HG03571 (cell line): Measurements from ENCODE around the gene NOL6.
A peak's percentile ranks its signal among the peaks of the same experiment; 100 is the strongest.

Source experiments
- ATAC-seq: cut with Tn5 transposase; IDR thresholded peaks from one replicate; pipeline ENCODE4 v1.9.1; 2021; ENCODE audit not compliant: unreplicated experiment

Gene NOL6

DNA sequence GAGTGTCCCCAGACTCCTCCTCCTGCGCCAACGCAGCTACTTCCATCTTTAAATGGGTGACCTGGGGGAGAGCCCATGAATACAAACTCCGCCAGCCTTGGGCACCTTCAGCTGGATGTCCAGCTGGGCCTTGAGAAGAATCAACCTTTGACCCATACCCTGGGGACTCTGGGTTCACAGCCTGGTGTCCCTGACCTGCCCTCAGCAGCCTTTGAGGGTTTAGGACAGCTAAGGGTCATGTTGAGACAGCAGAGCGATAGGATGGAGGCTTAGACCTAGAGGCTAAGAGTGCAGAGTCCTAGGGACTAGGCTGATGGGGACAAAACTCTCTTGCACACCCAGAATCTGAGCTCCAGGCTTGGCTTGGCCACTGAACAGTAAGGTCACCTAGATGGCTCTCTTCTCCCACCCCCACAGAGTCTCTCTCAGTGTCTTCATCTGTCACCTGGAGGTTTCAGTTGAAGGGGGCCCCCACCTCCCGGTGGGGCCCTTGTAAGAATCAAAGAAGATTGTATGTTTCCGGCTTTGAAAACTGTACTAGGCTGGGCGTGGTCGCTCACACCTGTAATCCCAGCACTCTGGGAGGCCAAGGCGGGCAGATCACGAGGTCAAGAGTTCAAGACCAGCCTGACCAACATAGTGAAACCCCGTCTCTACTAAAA lies 19.6 kb downstream of the NOL6 start:
- ATAC-seq = no peak

DNA sequence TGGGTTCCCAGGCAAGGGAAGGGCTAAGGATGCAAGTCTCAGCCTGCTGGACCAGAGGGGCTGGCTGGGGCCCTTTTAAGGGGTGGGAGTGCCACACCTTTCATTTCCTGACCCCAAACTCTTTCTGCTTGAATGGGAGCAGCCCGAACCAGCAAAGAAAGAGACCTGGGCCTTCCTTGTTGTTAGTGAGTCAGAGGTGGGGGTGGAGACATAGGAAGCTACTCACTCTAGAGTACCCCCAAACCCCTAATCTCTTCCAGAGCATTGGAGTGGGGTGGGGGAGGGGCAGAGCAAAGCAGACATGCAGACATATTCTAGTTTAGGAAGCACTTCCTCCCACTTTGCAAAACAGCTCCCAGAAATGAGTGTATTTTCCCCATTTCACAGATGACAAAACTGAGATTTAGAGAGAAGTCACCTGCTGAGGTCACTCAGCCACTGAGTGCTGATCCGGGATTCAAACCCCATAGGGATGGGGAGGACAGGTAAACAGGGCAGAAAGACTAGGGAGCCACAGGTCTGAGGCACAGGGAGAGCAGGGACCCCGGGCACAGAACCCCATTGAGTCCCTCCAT lies 20.4 kb downstream of the NOL6 start:
- ATAC-seq = no peak

DNA sequence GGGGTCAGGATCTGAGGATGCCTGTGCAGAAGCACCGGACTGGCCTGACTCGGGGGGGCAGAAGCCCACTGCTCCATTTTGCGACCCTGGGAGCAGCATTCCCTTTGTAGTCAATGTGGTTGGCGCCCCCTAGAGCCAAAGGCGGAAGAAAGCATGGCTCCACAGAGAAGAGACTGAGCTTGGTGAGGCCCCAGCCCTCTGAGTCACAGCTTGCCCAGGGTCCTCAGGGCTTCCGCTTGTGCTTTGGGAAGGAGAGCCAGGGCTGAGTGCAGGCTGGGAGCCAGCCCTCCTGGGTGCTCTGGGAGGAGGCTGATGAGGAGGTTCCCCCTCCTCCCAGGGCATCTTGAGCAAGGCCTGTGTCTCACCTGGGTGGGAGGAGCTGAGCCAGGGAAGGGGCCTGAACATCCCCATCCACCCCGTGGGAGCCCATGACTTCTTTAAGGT lies 20.9 kb downstream of the NOL6 start:
- ATAC-seq = no peak

DNA sequence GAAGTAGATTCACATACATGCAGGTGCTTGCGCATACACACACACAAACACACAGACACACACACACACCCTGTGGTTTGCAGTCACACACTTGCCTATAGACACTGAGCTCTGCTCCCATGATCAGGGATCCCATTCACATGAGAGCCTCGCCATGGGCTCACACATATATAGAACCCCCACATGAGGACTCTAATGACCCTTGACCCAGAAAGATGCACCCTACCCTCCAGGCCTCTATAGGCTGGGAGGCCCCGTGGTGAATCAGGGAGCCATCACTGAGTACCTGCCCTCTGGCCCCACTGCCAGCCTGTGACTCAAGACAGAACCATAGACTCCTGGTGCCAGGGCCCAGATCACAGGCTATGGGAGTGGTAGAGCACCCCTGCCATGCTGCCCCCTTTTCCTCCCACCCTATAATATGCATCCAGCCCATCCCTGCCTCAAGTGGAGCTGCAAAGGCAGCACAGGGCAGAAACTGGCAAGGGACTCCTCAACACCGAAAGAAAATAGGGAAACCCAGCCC lies 23.0 kb downstream of the NOL6 start:
- no peak for ATAC-seq

DNA sequence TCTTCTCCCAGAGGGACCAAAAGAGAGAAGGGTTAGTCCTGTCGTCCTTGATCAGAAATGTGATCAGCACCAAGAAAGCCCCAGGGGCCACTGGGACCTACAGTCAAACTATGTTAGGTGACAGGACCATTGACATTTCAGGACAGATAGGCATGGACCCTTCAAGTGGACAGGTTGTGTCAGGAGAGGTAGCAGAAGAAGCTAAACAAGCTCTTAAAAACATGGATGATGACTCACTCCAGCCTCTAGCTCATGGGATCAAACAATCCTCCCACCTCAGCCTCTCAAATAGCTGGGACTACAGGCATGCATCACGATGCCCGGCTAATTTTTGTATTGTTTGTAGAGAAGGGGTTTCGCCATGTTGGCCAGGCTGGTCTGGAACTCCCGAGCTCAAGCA lies 24.0 kb downstream of the NOL6 start:
- no peak for ATAC-seq

DNA sequence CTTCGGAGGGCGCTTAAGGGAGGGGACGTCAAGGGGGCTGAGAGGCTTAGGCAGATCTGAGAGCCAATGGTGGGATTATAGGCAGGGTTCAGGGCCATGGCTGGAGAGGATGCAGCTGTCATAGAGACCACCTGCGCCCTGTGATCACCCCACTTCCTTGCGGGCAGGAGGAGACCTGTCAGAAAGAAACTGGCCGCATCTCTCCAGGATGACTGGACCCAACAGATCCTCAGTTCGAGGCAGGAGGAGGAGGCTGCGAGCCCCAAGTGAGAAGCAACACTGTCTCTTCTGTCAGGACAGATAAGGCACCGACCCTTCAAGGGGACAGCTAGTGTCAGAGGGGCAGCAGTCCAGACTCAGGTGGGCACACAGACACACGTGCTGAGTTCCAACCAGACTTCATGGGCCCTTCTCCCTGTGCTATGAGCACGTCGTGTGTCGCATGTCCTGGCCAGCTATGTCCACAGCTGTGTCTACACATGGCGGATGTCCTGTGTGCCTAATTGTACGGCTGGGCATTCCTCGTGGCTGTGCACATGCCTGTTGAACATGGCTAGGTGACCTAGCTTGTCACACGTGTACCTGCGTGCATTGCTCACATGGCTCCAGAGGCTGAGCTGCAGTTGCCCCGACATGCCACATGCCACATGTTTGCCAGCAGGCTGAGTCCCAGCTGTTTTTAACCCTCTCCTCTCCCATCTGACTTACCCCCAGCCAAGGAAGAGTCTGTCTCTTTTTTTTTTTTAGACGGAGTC lies 25.7 kb downstream of the NOL6 start:
- ATAC-seq = no peak

DNA sequence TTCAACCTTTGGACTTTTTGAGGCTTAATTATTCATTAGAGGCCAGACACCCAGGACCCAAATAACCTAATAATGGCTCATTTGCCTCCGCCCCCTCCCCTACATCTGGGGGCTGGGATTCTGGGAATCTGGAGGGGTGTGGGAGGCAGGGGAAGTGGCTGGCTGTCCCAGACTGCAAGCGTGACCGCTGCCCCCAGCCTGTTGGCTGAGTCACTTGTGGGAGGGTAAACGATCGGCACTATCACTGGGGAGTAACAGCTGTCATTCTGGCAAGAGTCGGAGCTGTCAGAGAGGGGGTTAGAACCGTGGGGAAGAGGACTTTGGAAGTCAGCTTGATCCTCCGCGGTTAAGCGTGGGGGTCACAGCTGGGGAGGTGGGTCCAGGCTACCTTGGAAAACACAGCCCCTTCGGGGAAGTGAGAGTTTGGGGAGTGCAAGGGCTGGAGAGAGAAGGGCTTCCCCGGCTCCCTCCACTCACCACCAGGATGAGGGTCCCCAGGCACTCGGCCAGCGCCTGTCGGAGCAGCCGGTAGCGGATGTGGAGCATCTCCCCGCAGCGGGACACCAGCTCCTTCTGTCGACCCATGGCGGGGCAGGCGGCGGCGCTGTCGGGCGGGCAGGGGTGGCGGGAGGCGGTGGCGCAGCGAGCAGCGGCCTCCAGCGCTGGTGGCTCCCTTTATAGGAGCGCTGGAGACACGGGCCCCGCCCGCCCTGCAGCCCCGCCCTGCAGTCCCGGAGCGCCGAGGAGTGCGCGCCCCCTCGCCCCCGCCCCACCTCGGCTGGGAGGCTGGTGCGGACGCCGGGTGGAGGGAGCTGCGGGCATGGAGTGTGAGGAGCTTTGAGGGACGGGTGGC lies 26.6 kb downstream of the NOL6 start, which contains the start of gene AQP3:
Gene AQP3 (minus strand): TSS at position 648 of the 853 bp plus-strand sequence. CDS start 63 bp downstream, at position 585.
- ATAC-seq = peak; percentile 15

DNA sequence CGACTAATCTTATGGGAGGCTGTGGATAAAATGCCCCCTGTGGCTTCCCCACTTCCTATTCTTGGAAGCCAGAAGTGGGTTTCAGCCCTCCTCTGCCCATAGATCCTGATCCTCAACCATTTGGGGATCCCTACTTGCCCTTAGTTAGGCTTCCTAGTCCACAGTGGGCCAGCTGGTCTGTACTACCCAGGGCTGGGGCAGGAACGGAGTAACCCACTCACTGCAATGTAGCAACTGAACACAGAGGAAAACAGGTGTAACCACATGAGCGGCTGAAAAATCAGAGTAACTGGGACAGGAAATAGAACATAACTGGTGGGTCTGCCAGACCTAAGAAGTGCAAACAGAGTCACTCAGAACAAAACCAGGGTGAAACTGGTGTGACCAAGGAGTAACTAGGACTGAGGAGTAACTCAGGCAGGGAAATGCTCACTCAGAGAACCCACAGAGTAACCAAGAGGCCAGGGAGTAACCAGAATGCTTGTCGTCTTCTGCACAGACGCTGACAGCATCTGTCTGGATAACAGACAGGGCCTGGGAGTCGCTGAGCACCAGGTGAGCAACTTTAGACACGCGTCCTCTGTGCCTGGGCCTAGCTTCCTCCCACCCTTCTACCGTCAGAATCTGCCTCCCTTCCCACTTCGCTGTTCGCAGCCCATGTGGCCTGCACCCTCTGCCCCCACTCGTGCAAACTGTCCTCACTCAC lies 27.3 kb downstream of the NOL6 start:
- ATAC-seq = peak; percentile 90

DNA sequence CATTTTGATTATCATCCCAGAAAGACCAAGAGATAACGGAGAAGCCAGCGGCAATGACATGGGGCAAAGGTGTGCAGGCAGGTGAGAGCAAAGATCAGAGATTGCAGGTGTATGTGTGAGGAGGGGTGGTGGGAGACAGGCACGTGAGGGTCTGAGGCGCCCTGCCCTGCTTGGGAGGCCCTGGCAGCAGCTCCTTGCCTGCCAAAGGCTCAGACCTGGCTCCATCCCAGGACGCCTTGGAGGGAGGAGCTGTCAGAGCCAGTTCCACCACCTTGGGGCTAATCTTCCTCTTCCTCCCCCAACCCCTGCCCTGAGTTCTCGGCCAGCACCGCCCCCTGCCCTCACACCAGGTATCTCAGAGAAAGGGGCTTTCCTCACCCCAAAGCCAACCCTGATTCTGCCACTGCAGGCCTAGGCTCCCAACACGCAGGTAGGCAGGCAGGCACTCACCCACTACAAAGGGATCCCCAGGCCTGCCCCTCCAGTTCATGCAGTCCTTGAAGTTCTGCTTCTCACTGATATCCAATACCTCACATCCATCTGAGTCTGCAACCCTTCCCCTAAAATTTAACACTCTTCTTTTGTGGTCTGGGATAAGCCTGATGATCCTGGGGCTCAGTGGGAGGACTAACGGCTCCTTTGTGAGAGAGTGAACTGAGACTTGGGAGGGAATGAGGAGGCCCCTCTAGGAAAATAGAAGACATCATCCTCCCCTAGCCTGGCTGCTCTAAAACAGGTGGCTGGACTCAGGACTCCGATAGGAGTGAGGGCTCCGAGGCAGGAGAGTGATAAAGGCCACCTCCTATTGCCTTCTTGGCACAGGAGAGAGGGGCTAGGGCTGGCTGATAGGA lies 28.1 kb downstream of the NOL6 start:
- no peak for ATAC-seq

DNA sequence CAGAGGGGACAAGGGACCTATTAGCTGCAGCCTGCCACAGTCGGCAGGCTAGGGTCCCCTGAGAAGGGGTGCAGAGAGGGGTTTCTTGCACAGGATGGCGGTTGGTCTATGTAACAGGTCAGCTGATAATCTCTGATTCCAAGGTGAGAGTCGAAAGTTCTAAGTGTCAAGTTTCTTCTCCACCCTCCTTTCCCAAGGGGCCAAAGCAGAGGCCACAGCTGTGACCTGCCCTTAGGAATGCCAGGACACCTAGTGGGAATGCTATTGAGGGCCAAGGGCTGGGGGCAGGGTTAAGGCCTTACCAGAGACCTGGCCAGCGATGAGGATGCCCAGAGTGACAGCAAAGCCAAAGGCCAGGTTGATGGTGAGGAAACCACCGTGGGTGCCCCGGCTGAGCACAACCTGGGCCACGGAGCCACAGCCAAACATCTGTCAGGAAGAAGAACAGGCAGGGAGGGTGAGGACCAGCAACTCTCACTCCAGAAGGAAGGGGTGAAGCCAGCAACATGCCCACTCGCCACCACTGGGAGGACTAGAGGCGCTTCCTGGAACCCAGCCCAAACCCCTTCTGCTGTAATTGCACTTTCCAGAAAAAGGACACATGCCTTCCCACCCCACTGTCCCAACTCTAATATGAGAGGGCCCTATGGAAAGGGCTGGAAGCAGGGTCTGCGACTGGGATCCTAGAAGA lies 30.1 kb downstream of the NOL6 start:
- ATAC-seq = no peak

DNA sequence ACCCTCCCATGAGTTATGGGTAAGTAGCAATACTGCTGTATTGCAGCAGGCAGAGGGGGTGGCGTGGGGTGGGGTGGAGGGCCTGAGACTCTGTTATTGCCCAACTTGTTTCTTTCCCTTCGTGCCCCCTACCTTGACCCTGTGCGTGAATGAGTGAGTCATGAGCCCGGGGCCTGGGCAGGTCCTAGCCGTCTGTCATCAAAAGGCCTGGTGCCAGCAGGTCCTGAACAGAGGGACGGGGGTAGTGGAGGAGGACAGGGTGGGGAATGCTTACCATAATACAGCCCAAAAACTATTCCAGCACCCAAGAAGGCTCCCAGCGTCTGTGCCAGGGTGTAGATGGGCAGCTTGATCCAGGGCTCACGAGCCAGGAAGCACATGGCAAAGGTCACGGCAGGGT lies 30.7 kb downstream of the NOL6 start:
- ATAC-seq = no peak

DNA sequence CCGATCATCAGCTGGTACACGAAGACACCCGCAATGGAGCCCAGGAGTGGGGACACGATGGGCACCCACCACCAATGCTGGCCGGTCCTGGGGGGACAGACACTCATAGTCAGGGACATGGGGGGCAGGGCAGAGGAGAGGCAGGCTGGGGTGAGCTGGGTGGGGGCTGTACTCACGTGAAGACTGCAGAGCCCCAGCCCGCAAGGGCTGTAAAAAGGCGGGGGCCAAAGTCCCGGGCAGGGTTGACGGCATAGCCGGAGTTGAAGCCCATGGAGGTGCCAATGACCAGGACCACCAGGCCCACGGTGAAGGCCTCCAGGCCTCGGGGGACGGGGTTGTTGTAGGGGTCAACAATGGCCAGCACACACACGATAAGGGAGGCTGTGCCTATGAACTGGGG lies 31.6 kb downstream of the NOL6 start:
- ATAC-seq = no peak

DNA sequence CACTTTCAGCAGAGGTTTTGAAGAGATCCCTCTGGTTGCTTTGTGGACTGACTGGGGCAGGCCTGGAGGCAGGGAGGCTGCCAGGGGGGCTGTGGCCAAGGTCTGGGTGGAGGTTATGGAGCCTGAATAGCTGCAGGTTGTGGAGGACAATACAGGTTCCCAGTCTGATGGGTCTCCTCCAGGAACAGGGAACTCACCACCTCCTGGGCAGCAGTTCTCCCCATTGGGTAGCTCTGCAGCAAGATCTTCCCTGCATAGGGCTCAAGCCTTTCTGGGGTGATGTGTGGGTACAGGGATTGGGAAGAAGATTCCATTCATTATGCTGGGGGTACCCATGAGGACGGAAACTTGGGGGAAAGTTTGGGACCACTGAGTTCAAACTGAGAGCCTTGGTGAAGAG lies 33.1 kb downstream of the NOL6 start:
- no peak for ATAC-seq

DNA sequence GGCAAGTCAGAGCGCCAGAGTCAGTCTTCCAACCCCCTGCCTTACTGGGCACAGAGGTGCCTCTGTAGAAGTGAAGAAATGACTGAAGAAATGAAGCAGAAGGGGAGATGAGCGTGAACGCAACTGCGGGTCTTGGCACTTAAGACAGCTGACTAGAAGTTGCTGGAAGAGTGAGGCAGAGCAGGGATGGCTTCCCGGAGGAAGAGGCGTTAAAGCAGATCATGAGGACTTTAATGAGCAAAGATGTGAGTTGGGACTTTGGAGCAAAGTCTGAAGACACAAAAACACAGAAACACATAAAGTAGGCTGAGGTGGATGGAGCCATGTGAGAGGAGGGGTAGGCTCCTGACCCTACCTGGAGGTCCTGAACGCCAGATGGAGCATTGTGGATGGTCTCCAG lies 33.5 kb downstream of the NOL6 start:
- ATAC-seq = no peak

DNA sequence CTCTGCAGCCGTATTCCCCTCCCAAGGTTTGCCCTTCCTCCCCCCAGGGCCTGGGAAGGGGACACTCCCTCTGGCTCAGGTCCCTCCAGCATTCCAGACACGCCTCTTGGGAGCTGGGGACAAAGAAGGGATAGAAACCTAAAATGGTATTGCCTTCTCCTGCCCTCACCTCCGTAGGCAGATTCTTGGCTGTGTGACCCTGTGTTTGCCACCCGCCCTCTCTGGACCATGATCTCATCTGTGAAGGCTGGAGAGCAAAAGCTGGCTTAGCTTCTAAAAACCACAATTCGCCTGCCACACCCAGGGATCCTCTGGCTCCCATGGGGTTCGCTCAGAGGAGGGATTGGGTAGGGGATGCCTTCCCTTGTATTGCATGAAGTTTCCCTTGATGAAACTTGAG lies 34.0 kb downstream of the NOL6 start:
- no peak for ATAC-seq

DNA sequence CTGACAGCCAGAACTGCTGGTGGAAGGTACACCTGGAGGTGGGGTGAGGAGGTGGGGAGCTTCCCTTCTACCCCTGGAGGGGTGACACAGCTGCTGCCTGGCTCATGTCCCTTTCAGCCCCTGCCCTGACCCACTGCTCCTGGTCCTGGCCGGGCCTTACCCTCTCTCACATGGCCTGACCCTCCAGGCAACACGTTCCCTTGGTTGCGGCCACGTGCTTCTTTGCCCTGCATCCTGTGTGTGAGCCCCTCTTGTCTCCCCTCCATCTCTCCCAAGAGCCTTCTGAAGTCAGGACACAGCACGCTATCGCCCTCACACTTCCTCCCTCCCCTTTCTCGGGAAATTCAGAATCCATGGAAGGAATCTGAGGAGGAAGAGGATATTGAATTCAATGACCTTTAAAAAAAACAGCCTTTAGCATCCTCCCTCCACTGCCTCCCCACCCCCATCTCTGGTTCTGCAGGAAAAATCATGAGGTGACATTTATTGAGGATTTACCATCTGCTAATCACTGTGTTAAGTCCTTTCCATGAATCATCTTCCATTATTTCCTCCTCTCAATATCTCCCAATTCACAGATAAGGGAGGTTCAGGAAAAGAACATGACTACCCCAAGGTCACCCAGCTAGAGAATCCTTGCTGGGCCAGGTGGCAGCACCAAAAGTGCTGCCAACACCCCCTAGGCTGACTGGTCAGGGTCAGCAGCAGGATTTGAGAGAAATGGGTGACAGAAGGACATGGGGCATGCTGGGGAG lies 34.6 kb downstream of the NOL6 start:
- ATAC-seq = no peak

DNA sequence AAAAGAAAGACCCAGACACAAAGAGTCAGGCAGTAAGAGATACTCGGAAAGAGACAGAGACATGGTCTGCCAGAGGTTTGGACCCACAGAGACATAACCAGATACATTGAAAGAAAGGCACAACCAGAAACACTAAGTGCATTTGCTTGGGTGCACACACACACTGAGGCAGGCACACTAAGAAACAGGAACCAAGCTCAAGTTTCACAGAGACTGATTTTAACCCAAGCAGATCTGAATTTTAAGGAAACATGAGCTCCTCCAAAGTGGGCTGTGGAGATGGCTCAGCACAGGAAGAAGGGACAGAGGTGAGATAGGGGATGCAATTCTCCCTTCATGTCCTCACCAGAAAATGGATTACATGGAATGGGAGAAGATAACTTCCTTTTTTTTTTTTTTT lies 35.8 kb downstream of the NOL6 start:
- no peak for ATAC-seq

DNA sequence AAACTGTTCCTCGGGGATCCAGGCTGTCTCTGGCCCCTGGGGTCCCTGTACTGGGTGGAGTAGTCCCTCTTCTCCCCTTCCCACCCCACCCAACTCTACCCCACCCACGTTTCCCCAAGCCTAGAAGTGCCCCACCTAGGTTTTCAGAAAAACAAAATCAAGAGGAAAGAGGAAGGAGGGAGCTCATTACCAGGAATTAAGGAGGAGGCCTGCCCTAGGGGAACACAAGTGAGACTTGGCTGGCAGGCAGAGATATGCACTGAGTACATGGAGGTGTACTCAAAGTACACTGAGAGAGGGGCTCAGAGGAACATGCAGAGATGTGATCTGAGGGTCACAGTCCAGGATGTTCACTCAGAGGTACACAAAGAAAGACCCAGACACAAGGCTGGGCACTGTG lies 36.5 kb downstream of the NOL6 start:
- no peak for ATAC-seq
